Mesenchymal stem cell (in vitro differentiated cells and primary cell): ENCODE measurements around the gene NUP205.

Source experiments
- DNase-seq: peaks from one replicate; pipeline ENCODE4 v3.0.0-alpha.2; 2013
- H2AFZ ChIP-seq: one replicate; pipeline ENCODE4 v1.6.1; 2013; ENCODE audit warnings: low read depth, mild to moderate bottlenecking, control low read depth, inconsistent platforms, low read length, moderate library complexity
- H2AK5ac ChIP-seq: 2 replicates; pipeline ENCODE4 v1.6.1; 2013; ENCODE audit warnings: low read length, moderate library complexity, mild to moderate bottlenecking, inconsistent platforms; ENCODE audit not compliant: severe bottlenecking
- H2BK120ac ChIP-seq: one replicate; pipeline ENCODE4 v1.6.1; 2013; ENCODE audit warnings: low read depth, mild to moderate bottlenecking, inconsistent platforms, low read length, moderate library complexity
- H2BK12ac ChIP-seq, 2 experiments: one replicate each; pipeline ENCODE4 v1.6.1; 2013; ENCODE audit warnings: inconsistent platforms in 2 of 2, low read length in 2 of 2, mild to moderate bottlenecking in 2 of 2, moderate library complexity in 2 of 2, control low read depth in 1 of 2
- H2BK15ac ChIP-seq: one replicate; pipeline ENCODE4 v1.6.1; 2013; ENCODE audit warnings: mild to moderate bottlenecking, low read depth, inconsistent platforms; ENCODE audit not compliant: poor library complexity, severe bottlenecking
- H2BK5ac ChIP-seq: 2 replicates; pipeline ENCODE4 v1.6.1; 2013; ENCODE audit warnings: low read depth, mild to moderate bottlenecking, low read length, control low read depth, inconsistent platforms; ENCODE audit not compliant: poor library complexity, severe bottlenecking
- H3K14ac ChIP-seq, 2 experiments: one replicate each; pipeline ENCODE4 v1.6.1; 2013; ENCODE audit warnings: inconsistent platforms in 2 of 2, low read length in 2 of 2, control low read depth in 1 of 2, mild to moderate bottlenecking in 1 of 2, moderate library complexity in 1 of 2
- H3K18ac ChIP-seq, 2 experiments: one replicate each; pipeline ENCODE4 v1.6.1; 2013; ENCODE audit warnings: inconsistent platforms in 2 of 2, low read length in 2 of 2, control low read depth in 1 of 2, low read depth in 1 of 2, mild to moderate bottlenecking in 1 of 2
- H3K23ac ChIP-seq, 2 experiments: one replicate each; pipeline ENCODE4 v1.6.1; 2013; ENCODE audit warnings: inconsistent platforms in 2 of 2, low read length in 2 of 2, mild to moderate bottlenecking in 2 of 2, moderate library complexity in 2 of 2, control low read depth in 1 of 2
- H3K27ac ChIP-seq: 2 replicates; pipeline ENCODE4 v1.5.1; 2013; ENCODE audit warnings: mild to moderate bottlenecking, moderate library complexity, low read length, control low read depth, inconsistent platforms; ENCODE audit not compliant: poor library complexity, severe bottlenecking
- H3K27me3 ChIP-seq, 2 experiments: 2 replicates each; pipeline versions ENCODE4 v1.6.1 to v1.7.0; 2013; ENCODE audit warnings: low read length in 2 of 2, mild to moderate bottlenecking in 2 of 2, moderate library complexity in 2 of 2, control low read depth in 1 of 2, inconsistent platforms in 1 of 2; ENCODE audit not compliant: control insufficient read depth in 1 of 2, insufficient read depth in 1 of 2
- H3K36me3 ChIP-seq, 2 experiments: 2 replicates each; pipeline versions ENCODE4 v1.6.1 to v1.7.0; 2013; ENCODE audit warnings: low read length in 2 of 2, control low read depth in 1 of 2, inconsistent platforms in 1 of 2, low read depth in 1 of 2, mild to moderate bottlenecking in 1 of 2; ENCODE audit not compliant: insufficient read depth in 2 of 2, control insufficient read depth in 1 of 2
- H3K4ac ChIP-seq, 2 experiments: one replicate each; pipeline ENCODE4 v1.6.1; 2013; ENCODE audit warnings: inconsistent platforms in 2 of 2, low read length in 2 of 2, mild to moderate bottlenecking in 2 of 2, moderate library complexity in 2 of 2, control low read depth in 1 of 2, low read depth in 1 of 2
- H3K4me1 ChIP-seq: 2 replicates; pipeline ENCODE4 v1.6.1; 2013; ENCODE audit warnings: low read depth, low read length, control low read depth; ENCODE audit not compliant: control insufficient read depth, insufficient read depth
- H3K4me2 ChIP-seq: 2 replicates; pipeline ENCODE4 v1.6.1; 2013; ENCODE audit warnings: low read length, mild to moderate bottlenecking, inconsistent platforms; ENCODE audit not compliant: poor library complexity, severe bottlenecking
- H3K4me3 ChIP-seq, 2 experiments: 2 replicates each; pipeline versions ENCODE4 v1.5.1 to v1.7.0; 2013; ENCODE audit warnings: low read length in 2 of 2, mild to moderate bottlenecking in 2 of 2, control low read depth in 1 of 2, low read depth in 1 of 2; ENCODE audit not compliant: insufficient read depth in 1 of 2
- H3K79me1 ChIP-seq: replicated peaks from 2 replicates; pipeline ENCODE4 v1.6.1; 2013; ENCODE audit warnings: mild to moderate bottlenecking, control low read depth, low read length, inconsistent platforms; ENCODE audit not compliant: poor library complexity, severe bottlenecking
- H3K9ac ChIP-seq: 2 replicates; pipeline ENCODE4 v1.7.0; 2013; ENCODE audit warnings: mild to moderate bottlenecking, low read length, moderate library complexity
- H3K9me3 ChIP-seq: 2 replicates; pipeline ENCODE4 v1.7.0; 2013; ENCODE audit warnings: mild to moderate bottlenecking, low read length; ENCODE audit not compliant: control insufficient read depth
- H4K8ac ChIP-seq: one replicate; pipeline ENCODE4 v1.6.1; 2013; ENCODE audit warnings: inconsistent platforms, mild to moderate bottlenecking, low read length, moderate library complexity
- H4K91ac ChIP-seq: one replicate; pipeline ENCODE4 v1.6.1; 2013; ENCODE audit warnings: mild to moderate bottlenecking, low read length, inconsistent platforms
- WGBS: methylation state at CpG from one replicate; pipeline ENCODE4 v1.1.7; 2013; ENCODE audit warnings: mixed read lengths; 5-methylcytosine and 5-hydroxymethylcytosine counted together

Gene NUP205

GRCh38 chr7:135578569-135578968 lies 20.9 kb downstream of the NUP205 start:
- Histone ChIP-seq H3K79me1 (peaks cover 12% of the 10 kb centered on the region), H3K23ac (no peak overlapping the region), H2BK120ac (no peak overlapping the region), H3K27me3 (no peaks in the 10 kb centered on the region), H3K9ac (no peak overlapping the region), H2BK12ac (no peak overlapping the region), H3K4ac (no peak overlapping the region), H4K8ac (no peak overlapping the region), H3K4me1 (no peaks in the 10 kb centered on the region), H3K9me3 (no peaks in the 10 kb centered on the region), H3K18ac (no peak overlapping the region), H2AFZ (no peak overlapping the region), H2AK5ac (no peak overlapping the region), H3K36me3 (peaks cover 30 to 92% of the 10 kb centered on the region in 2 experiments), H4K91ac (no peak overlapping the region), H2BK5ac (no peak overlapping the region), H3K4me2 (no peak overlapping the region), H2BK15ac (no peak overlapping the region), H3K14ac (no peak overlapping the region), H3K4me3 (no peak overlapping the region), H3K27ac (no peak overlapping the region)
- DNase-seq, result no peak
- 95% methylated on average over 2 of the region's 3 CpGs for WGBS

DNA sequence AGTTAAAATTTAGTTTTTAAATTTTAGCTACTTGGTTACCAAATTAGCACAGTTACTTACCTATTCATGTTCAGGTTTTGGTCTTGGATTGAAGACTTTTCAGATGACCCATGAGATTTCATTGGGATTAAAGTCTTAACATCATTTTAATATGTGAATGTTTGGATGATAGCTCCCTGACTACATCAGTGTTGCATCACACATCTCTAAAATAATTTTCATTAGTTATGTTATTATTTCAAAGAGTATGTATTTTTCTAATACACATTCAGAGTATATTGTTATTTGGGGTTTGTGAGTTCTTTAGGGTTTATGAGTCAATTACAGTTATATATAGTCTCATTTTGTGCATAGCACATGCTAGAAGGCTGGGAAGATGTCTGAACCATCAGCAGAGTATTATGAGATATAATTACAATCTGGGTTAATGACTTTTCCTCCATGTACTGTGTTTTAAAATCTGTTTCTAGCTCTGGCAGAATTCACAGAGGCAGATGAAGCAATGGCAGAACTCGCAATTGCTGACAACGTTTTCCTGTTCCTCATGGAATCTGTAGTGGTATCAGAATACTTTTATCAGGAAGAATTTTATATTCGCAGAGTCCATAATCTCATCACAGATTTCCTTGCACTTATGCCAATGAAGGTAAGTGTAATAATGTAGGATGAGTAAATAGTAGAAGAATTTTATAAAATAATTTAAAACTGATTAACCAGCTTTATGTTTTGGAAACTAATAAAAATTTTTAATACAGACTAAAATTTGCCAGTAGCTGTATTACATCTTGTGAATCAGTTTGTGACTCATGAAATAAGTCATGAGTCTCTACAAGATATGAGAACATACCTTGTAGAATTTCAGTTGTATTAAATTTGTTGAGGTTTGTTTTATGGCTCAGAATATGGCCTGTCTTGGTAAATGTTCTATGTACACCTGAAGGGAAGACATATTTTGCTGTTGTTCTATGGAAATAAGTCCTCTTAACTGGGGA lies 26.9 kb downstream of the NUP205 start:
- Histone ChIP-seq H3K4me3 (no peak overlapping the region), H3K4me1 (no peaks in the 10 kb centered on the region)
- WGBS, result 100% methylated on average over 2 of the region's 3 CpGs

DNA sequence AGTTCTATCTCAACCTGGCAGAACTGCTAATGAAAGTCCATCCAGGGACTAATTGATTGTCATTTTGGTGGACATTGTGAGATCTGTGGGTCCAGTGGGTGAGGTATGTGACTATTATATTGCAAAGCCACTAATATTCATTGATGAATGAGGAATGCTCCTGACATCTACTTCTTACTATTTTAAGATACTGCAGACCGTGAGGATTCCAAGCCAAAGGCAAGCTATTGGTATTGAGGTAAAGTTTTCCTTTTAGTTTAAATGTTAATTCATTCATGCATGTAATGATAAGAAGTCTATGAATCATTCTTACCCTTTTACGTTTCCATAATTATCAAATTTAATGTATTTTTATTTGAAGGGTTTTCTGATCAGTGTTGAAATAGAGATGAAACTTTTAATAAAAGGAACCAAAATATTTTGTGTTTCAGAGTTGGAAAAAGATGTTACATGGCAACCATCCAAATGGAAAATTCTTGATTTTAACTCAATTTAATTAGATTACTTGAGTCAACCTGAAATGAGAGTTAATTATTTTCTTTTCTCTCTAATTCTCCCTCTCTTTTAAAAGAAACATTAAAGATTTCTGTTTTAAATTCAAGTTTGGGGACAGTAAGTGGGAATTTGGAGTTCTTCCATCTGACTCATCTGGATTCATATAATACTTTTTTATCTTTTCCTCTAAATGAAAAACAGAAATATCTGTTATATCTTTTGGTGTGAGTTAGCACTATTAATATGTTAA lies 39.6 kb downstream of the NUP205 start:
- Histone ChIP-seq H3K23ac (no peak overlapping the region), H2BK12ac (no peak overlapping the region), H3K27ac (no peak overlapping the region), H3K9ac (peak overlapping the region; percentile 54), H3K18ac (no peak overlapping the region), H3K4me1 (no peaks in the 10 kb centered on the region), H2BK15ac (no peak overlapping the region), H3K4me2 (no peak overlapping the region), H3K4ac (no peak overlapping the region), H3K27me3 (no peaks in the 10 kb centered on the region), H3K4me3 (peak overlapping the region in 1 of 2 experiments; percentile 38), H2BK5ac (no peak overlapping the region), H2BK120ac (no peak overlapping the region), H2AK5ac (no peak overlapping the region), H3K14ac (no peak overlapping the region), H3K79me1 (peaks cover 2% of the 10 kb centered on the region), H4K91ac (no peak overlapping the region), H3K36me3 (peaks cover 5 to 55% of the 10 kb centered on the region in 2 experiments), H2AFZ (no peak overlapping the region), H4K8ac (no peak overlapping the region), H3K9me3 (no peaks in the 10 kb centered on the region)
- no CpG with 5 or more reads among the region's 2 CpGs for WGBS
- DNase-seq, result no peak

More for the DNA sequence above, 26.9 kb downstream of the NUP205 start:
- Histone ChIP-seq H3K36me3 (peaks cover 37 to 74% of the 10 kb centered on the region in 2 experiments), H3K4ac (no peak overlapping the region), H3K4me2 (no peak overlapping the region), H2BK5ac (no peak overlapping the region), H3K14ac (no peak overlapping the region), H3K9me3 (peaks cover 13% of the 10 kb centered on the region), H3K27me3 (no peaks in the 10 kb centered on the region), H2AK5ac (no peak overlapping the region), H4K91ac (no peak overlapping the region), H4K8ac (no peak overlapping the region), H3K9ac (peak overlapping the region; percentile 73), H3K23ac (no peak overlapping the region), H3K18ac (no peak overlapping the region), H3K27ac (no peak overlapping the region), H2AFZ (no peak overlapping the region), H3K79me1 (peaks cover 12% of the 10 kb centered on the region), H2BK12ac (no peak overlapping the region), H2BK120ac (no peak overlapping the region), H2BK15ac (no peak overlapping the region)
- no peak for DNase-seq

GRCh38 chr7:135597926-135598305 lies 40.2 kb downstream of the NUP205 start:
- Histone ChIP-seq H2AK5ac (no peak overlapping the region), H3K27ac (no peak overlapping the region), H3K18ac (no peak overlapping the region), H4K8ac (no peak overlapping the region), H2BK15ac (no peak overlapping the region), H3K27me3 (no peaks in the 10 kb centered on the region), H3K4me3 (peak overlapping the region in 1 of 2 experiments; percentile 38), H2BK12ac (no peak overlapping the region), H2BK120ac (no peak overlapping the region), H3K79me1 (peaks cover 2% of the 10 kb centered on the region), H3K4ac (no peak overlapping the region), H2BK5ac (no peak overlapping the region), H2AFZ (no peak overlapping the region), H4K91ac (no peak overlapping the region), H3K4me2 (no peak overlapping the region), H3K23ac (no peak overlapping the region), H3K36me3 (peaks cover 4 to 49% of the 10 kb centered on the region in 2 experiments), H3K9me3 (no peaks in the 10 kb centered on the region), H3K14ac (no peak overlapping the region), H3K9ac (peak overlapping the region; percentile 54), H3K4me1 (no peaks in the 10 kb centered on the region)
- DNase-seq, result no peak
- WGBS, result 95% methylated on average over 5 of the region's 6 CpGs
